HG03095 (cell line): Measurements from ENCODE around the gene GLIS1.

ENCODE experiments used
- ATAC-seq: cut with Tn5 transposase; IDR thresholded peaks from one replicate; pipeline ENCODE4 v1.9.1; 2021; ENCODE audit warnings: moderate library complexity; ENCODE audit not compliant: unreplicated experiment

GLIS1 gene

DNA sequence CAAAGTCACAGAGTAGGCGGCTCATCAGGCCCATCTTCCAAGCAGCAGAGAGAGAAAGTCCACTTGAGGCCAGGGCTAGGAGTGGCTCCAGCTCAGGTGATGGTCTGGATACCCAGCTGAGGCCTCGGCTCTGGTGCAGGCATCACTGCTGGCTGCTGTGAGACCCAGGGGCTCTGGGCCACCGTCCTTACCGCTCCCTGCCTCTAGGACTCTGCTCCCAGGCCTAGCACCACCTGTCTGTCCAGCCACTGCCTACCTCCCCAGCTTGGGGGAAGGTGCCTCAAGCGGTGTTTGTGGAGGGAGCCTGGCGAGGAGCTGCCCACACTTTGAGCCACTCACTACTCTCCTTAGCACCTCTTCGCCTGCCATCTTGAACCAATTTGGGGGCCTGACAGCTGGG is 221.9 kb downstream of the GLIS1 start:
- no peak for ATAC-seq

DNA sequence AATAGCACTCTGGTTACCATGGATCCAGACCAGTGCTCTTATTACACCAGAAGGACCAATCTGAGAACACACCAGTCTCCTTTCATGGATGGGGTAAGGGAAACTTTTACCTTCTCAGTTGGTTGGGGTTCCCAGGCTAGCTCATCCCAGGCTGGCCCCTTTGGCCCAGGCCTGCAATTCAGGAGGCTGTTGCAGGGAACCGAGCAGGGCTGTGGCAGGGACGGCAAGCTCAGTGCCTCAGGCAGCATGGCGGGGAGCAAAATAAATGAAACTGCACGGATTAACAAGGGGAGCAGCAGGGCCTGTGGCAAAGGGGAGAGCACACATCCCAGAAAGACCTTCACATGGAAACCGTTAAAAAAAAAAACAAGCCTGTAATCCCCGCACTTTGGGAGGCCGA is 222.8 kb downstream of the GLIS1 start:
- ATAC-seq: no peak

DNA sequence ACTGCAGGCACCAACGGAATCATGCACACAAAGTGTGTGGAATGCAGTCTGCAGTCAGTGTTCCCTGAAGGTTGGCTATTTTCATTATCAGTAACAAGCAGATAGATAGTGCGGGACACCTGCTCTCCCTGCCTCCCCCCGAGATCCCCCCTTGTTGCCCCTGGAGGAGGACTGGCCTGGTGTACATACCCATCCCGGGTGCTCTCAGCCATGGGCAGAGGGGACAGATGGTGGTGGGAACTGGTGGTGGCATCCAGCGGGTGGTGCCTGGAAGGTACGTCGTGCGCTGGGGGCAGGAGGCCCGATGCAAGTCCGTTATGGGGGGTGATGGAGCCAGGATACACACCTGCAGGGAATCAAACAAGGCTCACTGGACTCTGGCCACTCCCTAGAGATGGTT is 224.5 kb downstream of the GLIS1 start:
- ATAC-seq: no peak

- no peak for ATAC-seq
Measured at GRCh38 chr1:53513846-53514245, 225.1 kb downstream of the GLIS1 start.

DNA sequence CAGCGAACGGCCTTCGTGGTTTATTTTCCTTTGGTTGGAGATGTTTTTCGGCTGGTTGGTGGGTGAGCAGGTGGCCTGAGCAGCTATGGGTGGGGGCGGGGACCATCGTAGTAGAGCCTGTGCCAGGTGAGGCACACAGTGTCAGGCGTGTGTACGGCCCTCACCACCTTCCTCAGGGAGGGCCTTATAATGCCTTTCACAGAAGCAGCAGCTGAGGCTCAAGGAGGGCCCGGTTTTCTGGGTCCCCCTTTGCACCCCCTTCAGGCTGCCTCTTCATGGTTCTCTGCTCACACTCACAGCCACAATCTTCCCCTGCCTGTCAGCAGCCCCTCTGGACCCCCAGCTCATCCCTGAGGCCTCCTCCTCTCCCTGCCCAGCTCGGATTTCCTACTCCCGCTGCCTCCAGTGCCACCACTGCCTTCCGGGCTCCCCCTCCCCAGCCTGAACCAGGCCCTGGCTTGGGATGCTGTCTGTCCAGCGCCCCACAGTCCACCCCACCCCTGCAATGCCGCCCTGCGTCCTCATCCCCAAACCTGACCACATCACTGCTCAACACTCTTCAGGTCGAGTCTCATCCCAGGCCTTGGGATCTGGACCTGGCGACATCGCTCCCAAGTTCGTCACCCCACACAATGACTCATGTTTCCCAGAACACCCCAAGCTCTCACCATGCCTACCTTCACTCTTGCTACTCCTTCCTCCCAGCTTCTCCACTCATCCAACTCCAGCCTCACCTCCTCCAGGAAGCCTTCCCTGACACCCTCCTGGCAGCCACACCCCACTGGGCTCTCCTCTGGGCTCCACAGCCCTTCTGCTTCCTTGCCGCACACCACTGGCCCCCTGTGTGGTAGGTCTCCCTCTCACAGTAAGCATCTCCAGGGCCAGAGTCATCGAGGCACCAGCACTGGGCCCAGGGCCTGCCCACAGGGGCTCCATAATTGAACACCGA is 225.9 kb downstream of the GLIS1 start:
- no peak for ATAC-seq

DNA sequence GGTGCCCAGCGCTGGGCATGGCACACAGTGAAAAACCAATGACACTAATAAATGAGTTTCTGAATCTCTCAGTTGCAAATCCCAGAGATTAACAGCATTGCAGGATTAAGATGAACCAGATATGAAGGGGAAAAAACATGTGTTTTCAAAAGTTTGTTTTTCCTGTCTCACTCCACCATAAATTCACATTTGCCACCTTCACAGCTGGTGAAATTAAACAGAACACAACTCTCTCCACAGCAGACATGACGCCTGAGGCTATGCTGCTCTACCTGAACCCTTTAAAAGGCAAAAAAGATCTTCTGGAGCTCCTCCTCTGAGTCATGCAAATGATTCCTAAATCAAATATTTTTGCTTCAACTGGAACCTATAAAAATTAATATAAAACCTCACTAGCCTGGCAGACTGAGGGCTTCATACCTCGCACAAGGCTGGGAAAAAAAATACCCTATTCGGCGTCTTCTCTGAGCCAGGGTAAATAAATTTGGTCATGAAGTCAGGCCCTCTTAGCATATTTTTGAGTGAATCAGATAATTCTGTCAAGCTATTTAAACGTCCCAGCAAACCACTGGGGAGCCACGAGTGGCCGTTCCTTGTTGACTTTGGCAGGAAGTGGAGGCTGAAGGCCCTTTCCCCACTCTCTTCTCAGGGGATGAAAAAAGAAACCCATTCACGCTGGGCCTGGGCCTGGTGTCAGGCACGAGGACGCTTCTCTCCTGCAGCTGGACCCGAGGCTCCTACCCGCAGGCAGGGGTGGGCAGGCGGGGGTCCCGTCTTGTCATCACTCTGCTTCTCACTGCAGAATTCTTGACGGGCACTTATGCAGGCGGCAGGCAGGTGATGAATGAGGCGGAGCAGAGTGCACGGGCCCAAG is 226.8 kb downstream of the GLIS1 start:
- ATAC-seq: no peak

GRCh38 chr1:53511323-53511932 is 227.5 kb downstream of the GLIS1 start:
- no peak for ATAC-seq

GRCh38 chr1:53510215-53510614 is 228.7 kb downstream of the GLIS1 start:
- no peak for ATAC-seq

DNA sequence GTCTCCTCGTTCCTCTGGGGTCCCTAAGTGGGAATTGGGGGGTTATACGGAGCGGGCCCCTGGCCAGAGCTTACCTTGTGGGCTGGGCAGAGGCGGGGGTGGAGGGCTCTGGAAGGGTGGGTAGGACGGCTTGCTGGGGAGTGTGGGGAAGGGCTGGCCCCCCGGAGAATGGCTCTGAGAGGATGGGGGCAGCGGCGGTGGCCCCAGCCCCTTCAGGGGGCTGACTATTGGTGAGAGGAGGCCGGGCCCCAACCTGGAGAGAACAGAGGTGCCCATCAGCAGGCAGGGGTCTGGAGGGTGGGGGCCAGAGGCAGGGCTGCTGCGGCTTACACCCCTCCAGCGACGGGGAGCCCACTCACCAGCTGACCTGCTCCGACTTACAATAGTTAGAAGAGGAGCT is 229.2 kb downstream of the GLIS1 start:
- no peak for ATAC-seq

- no peak for ATAC-seq
Measured at GRCh38 chr1:53508991-53509666, 229.8 kb downstream of the GLIS1 start.

DNA sequence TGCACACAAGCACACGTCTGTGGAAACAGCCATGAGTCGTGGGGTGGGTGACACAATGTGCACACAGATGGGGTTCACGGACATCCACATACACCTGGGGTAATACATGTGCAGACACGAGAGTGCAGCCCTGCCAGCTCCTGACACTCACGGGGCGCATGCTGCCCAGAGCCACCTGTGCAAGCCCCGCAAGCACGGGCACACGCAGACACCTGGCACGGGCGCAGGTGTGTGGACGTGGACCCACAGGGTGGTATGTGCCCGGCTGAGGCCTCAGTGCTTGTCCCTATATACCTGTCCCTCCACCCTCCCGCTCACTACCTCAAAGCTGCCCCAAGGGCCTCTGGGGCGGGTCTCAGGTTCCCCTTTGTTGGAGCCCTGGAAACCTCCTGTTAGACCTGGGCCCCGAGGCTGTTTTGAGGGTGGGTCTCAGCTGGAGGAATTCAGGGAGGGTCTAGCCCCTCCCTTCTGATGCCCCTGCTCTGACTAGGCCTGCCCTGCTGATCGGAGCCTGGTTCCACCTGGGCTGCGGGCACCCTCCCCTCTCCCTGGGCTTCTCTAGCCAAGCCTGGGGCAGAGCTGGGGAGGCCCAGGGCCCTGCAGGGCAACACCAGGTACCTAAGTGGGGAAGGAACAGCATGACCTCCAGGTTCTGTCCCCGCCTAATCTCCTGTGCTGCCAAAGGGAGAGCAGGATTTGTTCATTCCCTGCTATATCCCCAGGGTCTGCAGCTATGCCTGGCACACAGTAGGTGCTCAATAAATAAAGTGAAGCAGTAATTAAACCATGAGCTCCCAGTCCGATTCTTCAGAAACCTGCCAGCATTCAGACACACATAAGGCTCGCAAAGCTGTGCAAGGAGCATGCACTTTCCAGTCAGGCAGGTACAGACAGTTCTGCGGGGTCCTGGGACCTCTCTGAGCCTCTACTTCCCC is 230.6 kb downstream of the GLIS1 start:
- ATAC-seq: no peak

DNA sequence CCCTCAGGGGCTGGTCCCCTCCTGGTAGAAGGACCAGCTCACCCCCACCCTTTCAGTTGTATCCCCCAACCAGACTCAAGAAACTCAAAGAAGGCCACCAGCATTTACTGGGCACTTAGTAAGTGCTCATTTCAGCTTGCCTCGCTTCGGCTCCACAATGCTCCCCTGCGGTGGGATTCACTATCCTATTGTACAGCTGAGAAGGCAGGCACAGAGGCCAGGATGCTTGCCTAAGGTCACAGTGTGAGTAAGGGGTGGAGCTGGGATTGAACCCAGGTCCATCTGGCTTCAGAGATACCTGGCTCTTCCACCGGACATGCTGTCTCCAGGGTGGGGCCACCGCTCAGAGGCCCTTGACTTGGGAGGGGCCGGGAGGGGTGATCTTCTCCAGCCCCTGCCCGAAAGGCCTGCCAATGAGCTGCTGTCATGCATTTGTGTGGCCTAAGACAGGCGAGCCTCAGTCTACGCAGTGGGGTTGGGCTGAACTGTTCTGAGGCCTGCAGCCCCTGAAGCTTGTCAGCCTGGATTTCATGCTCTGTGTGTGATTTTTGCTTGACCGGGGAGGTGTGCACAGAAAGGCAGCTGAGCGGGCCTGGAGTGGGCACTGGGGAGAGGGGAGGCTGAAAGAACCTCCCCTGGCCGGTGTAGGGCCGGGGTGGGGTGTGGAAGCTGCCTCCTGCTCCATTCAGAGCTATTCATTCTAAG is 231.7 kb downstream of the GLIS1 start:
- no peak for ATAC-seq

DNA sequence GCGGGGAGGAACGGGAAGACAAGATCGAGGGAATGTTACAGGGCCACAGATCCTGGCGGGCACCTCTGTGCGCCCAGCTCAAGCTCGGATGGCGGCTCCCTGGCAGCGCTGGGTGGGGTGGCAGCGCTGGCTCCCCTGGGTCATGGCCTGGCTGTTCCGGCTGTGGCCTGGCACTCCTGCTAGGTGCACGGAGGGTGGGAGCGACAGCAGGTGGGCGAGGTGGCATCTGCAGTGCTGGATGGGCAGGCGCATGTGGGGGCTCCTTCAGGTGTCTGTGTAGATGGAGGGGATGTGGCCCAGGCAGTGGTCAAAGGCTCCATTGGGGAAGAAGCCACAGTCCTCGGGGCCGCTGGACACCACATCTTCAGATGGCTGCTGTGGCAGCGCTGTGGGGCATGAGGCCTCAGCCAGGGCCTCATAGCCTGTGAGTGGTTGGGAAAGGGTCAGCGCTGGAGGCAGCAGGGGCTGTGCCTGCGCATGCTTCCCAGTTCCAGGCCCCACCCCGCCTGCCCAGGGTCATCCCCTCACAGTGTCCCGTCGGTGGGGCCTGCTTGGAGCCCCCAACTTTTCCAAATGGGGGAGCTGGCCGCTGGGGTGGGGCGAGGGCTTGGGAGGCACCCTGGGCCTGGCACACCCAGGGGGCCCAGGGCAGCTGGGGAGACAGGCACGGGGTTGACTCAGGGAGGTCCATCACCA is 232.5 kb downstream of the GLIS1 start:
- ATAC-seq: no peak

- no peak for ATAC-seq
Measured at GRCh38 chr1:53505891-53506290, 233.1 kb downstream of the GLIS1 start.

GRCh38 chr1:53505401-53505800 is 233.6 kb downstream of the GLIS1 start:
- ATAC-seq: no peak

DNA sequence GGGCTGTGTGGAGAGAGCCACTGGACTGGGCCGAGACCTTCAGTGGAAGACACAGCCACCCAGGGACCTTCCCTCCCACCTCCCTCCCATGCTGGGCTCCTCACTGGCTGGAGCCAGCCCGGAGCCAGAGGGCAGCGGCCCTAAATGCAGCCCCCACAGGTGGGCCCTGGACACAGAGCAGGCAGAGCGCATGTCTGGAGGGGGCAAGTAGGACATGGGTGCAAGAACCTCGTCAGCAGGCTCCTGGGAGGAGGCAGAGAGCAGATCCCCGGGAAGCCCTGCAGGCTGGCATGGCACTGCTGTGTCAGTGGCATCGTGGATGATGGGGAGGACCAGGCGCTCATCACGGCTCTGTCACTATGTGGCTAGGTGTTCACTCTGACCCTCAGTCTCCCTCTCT is 234.1 kb downstream of the GLIS1 start:
- no peak for ATAC-seq

DNA sequence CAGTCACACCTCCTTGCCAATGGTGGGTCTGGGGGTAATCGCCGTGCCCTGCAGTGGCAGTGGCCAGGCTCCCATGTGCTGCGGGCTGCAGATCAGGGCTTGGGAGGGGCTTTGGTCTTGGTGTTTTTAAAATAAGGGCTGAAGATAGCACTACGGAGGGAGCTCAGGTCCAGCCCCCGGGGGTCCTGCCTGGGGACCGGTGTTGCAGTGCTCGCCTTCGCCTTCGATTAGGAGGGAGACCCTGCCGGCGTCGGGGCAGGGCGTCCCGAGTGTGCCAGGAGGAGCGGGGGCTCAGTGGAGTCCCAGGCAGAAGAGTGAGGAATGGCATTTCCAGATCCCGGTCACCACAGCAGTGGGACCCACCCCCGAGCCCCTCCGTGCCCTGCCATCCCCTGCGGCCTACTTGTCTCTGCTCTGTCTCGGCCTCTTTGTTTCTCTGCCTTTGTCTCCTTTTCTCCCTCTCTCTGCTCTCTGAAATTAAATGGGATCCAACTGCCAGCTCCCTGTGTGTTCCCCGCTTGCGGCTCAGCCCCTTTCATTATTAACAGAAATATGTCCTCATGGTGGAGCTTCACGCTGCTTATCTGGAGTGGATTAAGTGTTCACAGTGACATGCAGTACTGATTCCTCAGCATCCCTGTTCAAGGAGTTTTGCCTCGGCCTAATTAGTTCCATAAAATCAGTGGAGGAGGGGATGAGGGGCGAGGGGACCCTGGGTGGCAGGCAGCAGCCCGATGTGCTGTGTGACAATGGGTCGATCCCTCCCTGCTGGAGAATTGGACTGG is 235.3 kb downstream of the GLIS1 start:
- no peak for ATAC-seq
